GM12878 (cell line): Measurements from ENCODE around the gene EEF1A2. TPM values are rescaled to one million over a fixed set of nuclear protein-coding genes. Genes with fewer than 3 reads are reported as not detected.

Experiments used
- ATAC-seq: fragments of 200-7000 bp; cut with Tn5 transposase; 3 replicates; pipeline ENCODE4 v1.9.1; 2020; ENCODE audit warnings: mild to moderate bottlenecking, moderate library complexity
- BruUV-seq: library from RNA; stranded (reverse); fragments of 400-500 nt; replicated peaks from 2 replicates; lab custom pipeline; 2021; lab: Mats Ljungman, UMichigan
- CTCF ChIA-PET: fragments of 300-600 bp; sonication (Branson Sonifier 250); formaldehyde crosslinking; extraction: SDS; loops from one replicate; lab custom pipeline; 2021; ENCODE audit warnings: inconsistent platforms; lab: Yijun Ruan, JAX
- POLR2A ChIA-PET: fragments of 350-600 bp; formaldehyde crosslinking; extraction: SDS; loops from one replicate; lab custom pipeline; 2021; ENCODE audit warnings: inconsistent platforms; lab: Charles Lee
- RAD21 ChIA-PET: fragments of 300-600 bp; sonication (Branson Sonifier 250); formaldehyde crosslinking; loops from one replicate; lab custom pipeline; 2023; ENCODE audit warnings: antibody characterized with exemption; ENCODE audit not compliant: unreplicated experiment; lab: Charles Lee
- SMC1A ChIA-PET: fragments of 300-600 bp; sonication (Branson Sonifier 250); formaldehyde crosslinking; loops from one replicate; lab custom pipeline; 2023; ENCODE audit not compliant: unreplicated experiment, uncharacterized antibody; lab: Charles Lee
- DNase-seq: peaks from one replicate; pipeline ENCODE4 v3.0.0-alpha.2; 2011; ENCODE audit warnings: low read depth, low spot score
- FAIRE-seq: peaks from 3 replicates; lab custom pipeline; 2011; peaks lifted over from hg19 to GRCh38; lab: Jason Lieb, UNC
- H2AFZ ChIP-seq: 2 replicates; pipeline ENCODE4 v1.6.0; 2011; ENCODE audit warnings: low read depth, low read length, control low read depth; ENCODE audit not compliant: control insufficient read depth
- H3K27ac ChIP-seq: 2 replicates; pipeline ENCODE4 v1.5.1; 2011; ENCODE audit warnings: control low read depth; ENCODE audit not compliant: control insufficient read depth, insufficient read depth
- H3K27me3 ChIP-seq, 2 experiments: replicated peaks in 1 of 2; 2 replicates each; pipeline versions ENCODE4 v1.6.0 to v1.6.1; 2011; ENCODE audit warnings: low read length in 1 of 2; ENCODE audit not compliant: control insufficient read depth in 2 of 2, insufficient read depth in 2 of 2
- H3K36me3 ChIP-seq, 2 experiments: 2 replicates each; pipeline ENCODE4 v1.5.1; 2011; ENCODE audit warnings: low read length in 1 of 2; ENCODE audit not compliant: control insufficient read depth in 2 of 2, insufficient read depth in 2 of 2
- H3K4me1 ChIP-seq: 2 replicates; pipeline ENCODE4 v1.6.1; 2011; ENCODE audit warnings: mild to moderate bottlenecking, low read length, moderate library complexity, mixed read lengths; ENCODE audit not compliant: control insufficient read depth, insufficient read depth
- H3K4me2 ChIP-seq: 2 replicates; pipeline ENCODE4 v1.6.0; 2011; ENCODE audit warnings: control low read depth; ENCODE audit not compliant: control insufficient read depth, insufficient read depth
- H3K4me3 ChIP-seq: fragments of 200-600 bp; sonication (generic); 2 replicates; pipeline ENCODE4 v1.5.1; 2016
- H3K79me2 ChIP-seq: 2 replicates; pipeline ENCODE4 v1.6.0; 2011; ENCODE audit warnings: low read length; ENCODE audit not compliant: control insufficient read depth, insufficient read depth
- H3K9ac ChIP-seq: 2 replicates; pipeline ENCODE4 v1.8.0; 2011; ENCODE audit warnings: low read length, control low read depth, mixed read lengths; ENCODE audit not compliant: control insufficient read depth, insufficient read depth
- H3K9me3 ChIP-seq: replicated peaks from 3 replicates; pipeline ENCODE4 v1.5.1; 2011; ENCODE audit warnings: mild to moderate bottlenecking, low read length; ENCODE audit not compliant: control insufficient read depth, insufficient read depth
- H4K20me1 ChIP-seq: 2 replicates; pipeline ENCODE4 v1.6.0; 2011; ENCODE audit not compliant: control insufficient read depth, insufficient read depth
- CEBPB ChIP-seq, 2 experiments: fragments of 150-350 bp in 1 of 2; IDR thresholded peaks; 2 replicates each; pipeline ENCODE4 v1.6.1; 2012 to 2014; ENCODE audit warnings: low read depth in 2 of 2, low read length in 2 of 2, borderline replicate concordance in 1 of 2, inconsistent platforms in 1 of 2
- IKZF1 ChIP-seq: fragments of 450-650 bp; conservative IDR thresholded peaks from 2 replicates; pipeline ENCODE4 v1.6.1; 2017; ENCODE audit warnings: antibody characterized with exemption, mild to moderate bottlenecking
- MEF2A ChIP-seq: IDR thresholded peaks from 2 replicates; pipeline ENCODE4 v1.6.1; 2011; ENCODE audit warnings: low read depth, mild to moderate bottlenecking, low read length, moderate library complexity; ENCODE audit not compliant: insufficient read depth
- MTA2 ChIP-seq: fragments of 450-650 bp; IDR thresholded peaks from 2 replicates; pipeline ENCODE4 v1.6.1; 2016; ENCODE audit warnings: low read depth, mild to moderate bottlenecking, moderate library complexity
- RUNX3 ChIP-seq: IDR thresholded peaks from 2 replicates; pipeline ENCODE4 v1.6.1; 2012; ENCODE audit warnings: low read length, inconsistent platforms
- SIN3A ChIP-seq: IDR thresholded peaks from 2 replicates; pipeline ENCODE4 v1.6.1; 2012; ENCODE audit warnings: low read depth, low read length, improper control_type of control experiment
- SMARCA5 ChIP-seq: fragments of 450-650 bp; IDR thresholded peaks from 2 replicates; pipeline ENCODE4 v1.6.1; 2017; ENCODE audit warnings: mild to moderate bottlenecking
- WGBS: methylation state at CpG from one replicate; pipeline ENCODE4 v1.1.6; 2016; ENCODE audit warnings: low lambda C conversion rate; ENCODE audit not compliant: insufficient replicate concordance, insufficient coverage; ENCODE audit errors: missing lambda C conversion rate; 5-methylcytosine and 5-hydroxymethylcytosine counted together
- in situ Hi-C: fragments of 300-500 bp; cut with MboI; formaldehyde crosslinking; loops from 9 replicates; pipeline ENCODE4 v1.14.3; 2018; ENCODE audit warnings: mixed read lengths
- intact Hi-C: fragments of 100-400 bp; cut with micrococcal nuclease; formaldehyde crosslinking; loops from one replicate; pipeline ENCODE4 v1.14.2; 2022; ENCODE audit not compliant: unreplicated experiment
- polyA plus RNA-seq, 11 experiments: library from polyadenylated mRNA; depleted of rRNA in 4 of 11; unstranded in 6 of 11; stranded (reverse) in 5 of 11; fragments of >200 nt; fragmentation: Nextera tagmentation in 4 of 11; fragmentation: Illumina TruSeq in 1 of 11; extraction: Ambion mirVana in 4 of 11; extraction: Trizol in 1 of 11; gene quantifications; 1 replicate in 1 of 11; 2 replicates in 10 of 11; pipeline versions ENCODE4 v1.2.1 to v1.2.3, GENCODE V29; 2011 to 2016; ENCODE audit warnings: inconsistent platforms in 2 of 11, missing spikeins in 2 of 11, low read depth in 1 of 11
- total RNA-seq, 4 experiments: library from RNA; depleted of rRNA in 3 of 4; stranded (reverse); fragments of >200 nt in 3 of 4; fragmentation: Illumina TruSeq in 1 of 4; extraction: Trizol in 1 of 4; gene quantifications; 2 replicates each; pipeline versions ENCODE4 v1.2.1 to v1.2.3, GENCODE V29; 2013 to 2021
- TF ChIP-seq, protein P1 (sequence below): fragments of 450-650 bp; IDR thresholded peaks from 2 replicates; pipeline ENCODE4 v1.6.1; 2017; ENCODE audit warnings: borderline replicate concordance
- TF ChIP-seq, protein P2 (sequence below): IDR thresholded peaks from 2 replicates; pipeline ENCODE4 v1.6.1; 2011; ENCODE audit warnings: low read depth, mild to moderate bottlenecking, low read length, moderate library complexity, borderline replicate concordance; ENCODE audit errors: extremely low read depth

EEF1A2 gene
- total and polyA plus RNA-seq, 10 of the 15 experiments (the other 5 are each of a cell fraction or from before 2014, with no cell fraction given), result 0.56 TPM; not detected in 9

DNA sequence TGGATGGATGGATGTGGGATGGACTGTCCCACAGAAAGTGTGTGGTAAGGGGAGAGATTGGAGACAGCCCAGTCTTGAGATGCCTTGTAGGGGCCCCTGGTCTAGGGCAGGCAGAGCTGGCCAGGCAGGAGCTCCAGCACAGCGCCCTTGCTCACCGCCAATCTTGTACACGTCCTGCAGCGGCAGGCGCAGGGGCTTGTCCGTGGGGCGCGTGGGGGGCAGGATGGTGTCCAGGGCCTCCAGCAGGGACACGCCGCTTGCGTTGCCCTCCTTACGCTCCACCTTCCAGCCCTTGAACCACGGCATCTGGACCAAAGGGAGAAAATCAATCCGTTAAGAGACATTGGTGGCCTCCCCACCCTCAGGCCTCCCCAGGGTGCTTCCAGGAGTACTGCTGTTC lies 5.9 kb downstream of the EEF1A2 start:
- in situ Hi-C loops (no loop called here), intact Hi-C loops (no loop called here)
- 86% methylated on average over 14 of the region's 14 CpGs for WGBS
- Histone ChIP-seq H3K4me3 (no peak overlapping the region), H4K20me1 (no peaks in the 10 kb centered on the region), H3K9ac (no peak overlapping the region), H3K36me3 (no peaks in the 10 kb centered on the region), H2AFZ (no peak overlapping the region), H3K79me2 (no peaks in the 10 kb centered on the region), H3K4me2 (no peak overlapping the region), H3K9me3 (no peaks in the 10 kb centered on the region), H3K4me1 (no peaks in the 10 kb centered on the region), H3K27me3 (peaks cover 0 to 3% of the 10 kb centered on the region in 2 experiments; a peak in 1 of 4 replicates), H3K27ac (no peak overlapping the region)
- no peak for ATAC-seq
- SMC1A ChIA-PET, result no interaction called here
- POLR2A ChIA-PET, result no interaction called here
- RAD21 ChIA-PET, result no interaction called here
- CTCF ChIA-PET, result no interaction called here
- no TSS peak for BruUV-seq
- no peak for DNase-seq
- FAIRE-seq, result no peak
- no peak for TF ChIP-seq RUNX3
- no peak for TF ChIP-seq MEF2A
- no peak for TF ChIP-seq SMARCA5
- TF ChIP-seq MTA2, result no peak
- TF ChIP-seq, protein P1, sequence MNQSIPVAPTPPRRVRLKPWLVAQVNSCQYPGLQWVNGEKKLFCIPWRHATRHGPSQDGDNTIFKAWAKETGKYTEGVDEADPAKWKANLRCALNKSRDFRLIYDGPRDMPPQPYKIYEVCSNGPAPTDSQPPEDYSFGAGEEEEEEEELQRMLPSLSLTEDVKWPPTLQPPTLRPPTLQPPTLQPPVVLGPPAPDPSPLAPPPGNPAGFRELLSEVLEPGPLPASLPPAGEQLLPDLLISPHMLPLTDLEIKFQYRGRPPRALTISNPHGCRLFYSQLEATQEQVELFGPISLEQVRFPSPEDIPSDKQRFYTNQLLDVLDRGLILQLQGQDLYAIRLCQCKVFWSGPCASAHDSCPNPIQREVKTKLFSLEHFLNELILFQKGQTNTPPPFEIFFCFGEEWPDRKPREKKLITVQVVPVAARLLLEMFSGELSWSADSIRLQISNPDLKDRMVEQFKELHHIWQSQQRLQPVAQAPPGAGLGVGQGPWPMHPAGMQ, result no peak
- TF ChIP-seq, protein P2, sequence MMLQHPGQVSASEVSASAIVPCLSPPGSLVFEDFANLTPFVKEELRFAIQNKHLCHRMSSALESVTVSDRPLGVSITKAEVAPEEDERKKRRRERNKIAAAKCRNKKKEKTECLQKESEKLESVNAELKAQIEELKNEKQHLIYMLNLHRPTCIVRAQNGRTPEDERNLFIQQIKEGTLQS, result no peak
- no peak for TF ChIP-seq CEBPB (IDR thresholded peaks at IDR 0.05; ENCODE audit: borderline replicate concordance in 1 of 2, low read depth in 2 of 2, low read length in 2 of 2)
- no peak for TF ChIP-seq SIN3A
- no peak for TF ChIP-seq IKZF1
